GM11168 (cell line): ENCODE data around the gene PHF19.

Experiments used
- in situ Hi-C: fragments of 300-500 bp; cut with MboI; formaldehyde crosslinking; loops from one replicate; pipeline ENCODE4 v1.12.0; 2022; ENCODE audit warnings: low sequenced_read_pairs; ENCODE audit not compliant: unreplicated experiment

PHF19 gene

GRCh38 chr9:120914396-120914795 is 37.4 kb upstream of the PHF19 start:
- in situ Hi-C loops = no loop called here

- in situ Hi-C loops = no loop called here
Observed at GRCh38 chr9:120913647-120914264, 36.8 kb upstream of the PHF19 start.

GRCh38 chr9:120912958-120913646 is 36.1 kb upstream of the PHF19 start:
- in situ Hi-C loops = no loop called here

GRCh38 chr9:120911295-120911837 is 34.4 kb upstream of the PHF19 start:
- in situ Hi-C loops = no loop called here

GRCh38 chr9:120910643-120911042 is 33.7 kb upstream of the PHF19 start:
- in situ Hi-C loops = no loop called here

- in situ Hi-C loops = no loop called here
Observed at GRCh38 chr9:120909904-120910303, 32.9 kb upstream of the PHF19 start.

- in situ Hi-C loops = no loop called here
Observed at GRCh38 chr9:120905315-120906164, 28.6 kb upstream of the PHF19 start.

- in situ Hi-C loops = no loop called here
Observed at GRCh38 chr9:120904978-120905301, 28.0 kb upstream of the PHF19 start.

GRCh38 chr9:120904061-120904977 is 27.3 kb upstream of the PHF19 start:
- in situ Hi-C loops = no loop called here

GRCh38 chr9:120902569-120903535 is 25.9 kb upstream of the PHF19 start:
- in situ Hi-C loops = no loop called here

- in situ Hi-C loops = no loop called here
Observed at GRCh38 chr9:120901755-120902568, 25.0 kb upstream of the PHF19 start.

GRCh38 chr9:120900824-120901223 is 23.8 kb upstream of the PHF19 start:
- in situ Hi-C loops = no loop called here

GRCh38 chr9:120899490-120900068 is 22.6 kb upstream of the PHF19 start:
- in situ Hi-C loops = no loop called here

GRCh38 chr9:120898396-120898795 is 21.4 kb upstream of the PHF19 start:
- in situ Hi-C loops = no loop called here

GRCh38 chr9:120895951-120896350 is 19.0 kb upstream of the PHF19 start:
- in situ Hi-C loops = no loop called here

GRCh38 chr9:120894321-120895148 is 17.5 kb upstream of the PHF19 start:
- in situ Hi-C loops = no loop called here
